22Rv1 (cell line): ENCODE data around the gene GPRC5C.

ENCODE experiments used
- H3K27ac ChIP-seq: fragments of 450-650 bp; 2 replicates; pipeline ENCODE4 v1.5.1; 2017
- CTCF ChIP-seq: fragments of 450-650 bp; IDR thresholded peaks from 2 replicates; pipeline ENCODE4 v1.5.1; 2017; ENCODE audit warnings: mild to moderate bottlenecking
- ZFX ChIP-seq: fragments of 450-650 bp; IDR thresholded peaks from 2 replicates; pipeline ENCODE4 v1.6.1; 2017; ENCODE audit warnings: antibody characterized with exemption, borderline replicate concordance

GPRC5C gene

GRCh38 chr17:74431568-74432423 lies at the start of gene GPRC5C:
Gene GPRC5C, plus strand, starts transcription at chr17:74432088. Its CDS starts 7,689 bp downstream, at chr17:74439777.
- TF ChIP-seq CTCF (no peak), ZFX (no peak)
- peak within 1 kb of the TSS; percentile 27; the same call in 1 of the 2 replicates for H3K27ac ChIP-seq

DNA sequence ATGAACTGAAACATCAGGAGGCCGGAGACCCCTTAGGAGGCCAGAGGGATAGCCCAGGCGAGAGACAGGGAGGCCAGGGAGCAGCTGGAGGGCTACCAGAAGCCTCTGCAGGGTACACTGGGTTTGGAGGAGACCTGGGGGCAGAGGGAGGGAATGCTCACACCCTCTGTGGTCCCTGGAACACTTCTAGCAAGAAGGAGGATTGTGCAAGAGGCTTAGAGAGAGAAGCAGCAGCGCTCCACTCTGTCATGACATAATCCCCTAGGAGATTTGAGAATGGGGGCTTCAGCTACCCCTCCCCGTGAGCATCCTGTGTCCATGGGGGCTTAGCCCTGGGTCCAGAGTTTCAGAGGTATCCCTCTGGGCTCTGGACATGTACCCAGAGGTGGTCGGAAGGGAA lies 48.7 kb upstream of the GPRC5C start:
- TF ChIP-seq CTCF (no peak), ZFX (no peak)
- H3K27ac ChIP-seq = no peak overlapping the region

GRCh38 chr17:74385201-74385600 lies 46.7 kb upstream of the GPRC5C start:
- no peak for TF ChIP-seq CTCF
- no peak for TF ChIP-seq ZFX
- H3K27ac ChIP-seq = no peak overlapping the region

GRCh38 chr17:74386386-74386785 lies 45.5 kb upstream of the GPRC5C start:
- no peak for TF ChIP-seq CTCF
- TF ChIP-seq ZFX = no peak

GRCh38 chr17:74387365-74388218 lies 44.3 kb upstream of the GPRC5C start:
- H3K27ac ChIP-seq = no peak overlapping the region
- TF ChIP-seq CTCF (no peak), ZFX (no peak)

More at GRCh38 chr17:74386386-74386785, 45.5 kb upstream of the GPRC5C start:
- H3K27ac ChIP-seq = no peak overlapping the region

DNA sequence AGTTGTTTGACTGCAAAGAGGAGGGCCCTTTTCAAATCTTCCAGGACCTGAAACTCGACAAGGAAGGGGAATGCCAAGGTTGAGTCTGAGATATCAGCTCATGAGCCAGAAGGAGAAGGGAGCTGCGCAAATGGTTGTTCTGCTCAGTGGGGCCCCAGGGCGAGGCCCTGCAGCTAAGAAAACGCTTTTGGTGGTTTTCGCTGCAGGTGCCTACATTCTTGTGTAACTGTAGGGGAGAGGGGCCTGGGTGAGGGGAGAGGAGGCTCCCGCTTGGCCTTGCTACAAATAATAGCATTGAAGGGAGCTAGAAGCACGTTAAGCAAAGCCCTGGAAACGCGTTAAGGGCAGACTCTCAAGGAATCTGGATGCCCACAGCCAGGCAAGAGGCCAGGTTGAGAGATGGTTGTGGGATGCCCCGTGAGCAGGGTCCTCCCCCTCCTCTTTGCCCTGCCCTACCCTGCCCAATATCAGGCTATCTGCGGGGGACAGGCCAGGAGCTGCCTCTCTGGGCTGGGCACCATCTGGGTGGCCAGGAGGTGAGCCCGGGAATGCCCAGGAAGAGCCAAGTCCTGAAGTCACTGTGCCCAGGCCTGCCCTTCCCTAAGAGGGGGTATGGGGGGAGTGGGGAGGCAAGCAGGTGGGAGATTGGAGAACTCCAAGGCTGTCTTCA lies 42.7 kb upstream of the GPRC5C start:
- no peak overlapping the region for H3K27ac ChIP-seq
- TF ChIP-seq CTCF = no peak
- TF ChIP-seq ZFX = no peak
